ENCODE measurements around the gene DCLRE1B.

DNA sequence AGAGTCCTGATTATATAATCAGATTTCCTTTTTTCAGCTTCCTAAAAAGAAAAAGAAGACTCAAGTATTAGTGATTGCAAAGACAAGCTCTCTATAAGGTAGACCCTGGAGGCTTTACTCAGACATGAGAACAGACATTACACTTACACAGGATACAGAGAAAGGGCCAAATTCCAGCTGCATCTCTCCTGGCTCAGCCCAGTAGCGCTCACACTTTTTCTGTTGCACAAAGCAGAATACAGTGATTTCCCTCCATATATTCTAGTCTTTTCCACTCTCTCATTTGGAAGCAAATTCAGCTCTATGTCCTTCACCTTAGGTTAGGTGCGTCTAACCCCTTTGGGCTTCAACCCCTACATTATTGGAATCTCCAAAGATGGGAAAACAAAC, 48.7 kb upstream of the DCLRE1B start:
- TF ChIP-seq, protein P1, sequence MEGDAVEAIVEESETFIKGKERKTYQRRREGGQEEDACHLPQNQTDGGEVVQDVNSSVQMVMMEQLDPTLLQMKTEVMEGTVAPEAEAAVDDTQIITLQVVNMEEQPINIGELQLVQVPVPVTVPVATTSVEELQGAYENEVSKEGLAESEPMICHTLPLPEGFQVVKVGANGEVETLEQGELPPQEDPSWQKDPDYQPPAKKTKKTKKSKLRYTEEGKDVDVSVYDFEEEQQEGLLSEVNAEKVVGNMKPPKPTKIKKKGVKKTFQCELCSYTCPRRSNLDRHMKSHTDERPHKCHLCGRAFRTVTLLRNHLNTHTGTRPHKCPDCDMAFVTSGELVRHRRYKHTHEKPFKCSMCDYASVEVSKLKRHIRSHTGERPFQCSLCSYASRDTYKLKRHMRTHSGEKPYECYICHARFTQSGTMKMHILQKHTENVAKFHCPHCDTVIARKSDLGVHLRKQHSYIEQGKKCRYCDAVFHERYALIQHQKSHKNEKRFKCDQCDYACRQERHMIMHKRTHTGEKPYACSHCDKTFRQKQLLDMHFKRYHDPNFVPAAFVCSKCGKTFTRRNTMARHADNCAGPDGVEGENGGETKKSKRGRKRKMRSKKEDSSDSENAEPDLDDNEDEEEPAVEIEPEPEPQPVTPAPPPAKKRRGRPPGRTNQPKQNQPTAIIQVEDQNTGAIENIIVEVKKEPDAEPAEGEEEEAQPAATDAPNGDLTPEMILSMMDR (IDR thresholded peaks at IDR 0.05): no peak
- TF ChIP-seq EZH2phosphoT487 (IDR thresholded peaks at IDR 0.05): no peak
- no peak for TF ChIP-seq EZH2 (IDR thresholded peaks at IDR 0.05)
